ENCODE data around the gene NKX1-1. TPM values are rescaled to one million over a fixed set of nuclear protein-coding genes. Genes with fewer than 3 reads are reported as not detected.

The NKX1-1 gene
- total and polyA plus RNA-seq, 2 of the 8 experiments (the other 6 are each of a cell fraction or from before 2014, with no cell fraction given), result not detected

DNA sequence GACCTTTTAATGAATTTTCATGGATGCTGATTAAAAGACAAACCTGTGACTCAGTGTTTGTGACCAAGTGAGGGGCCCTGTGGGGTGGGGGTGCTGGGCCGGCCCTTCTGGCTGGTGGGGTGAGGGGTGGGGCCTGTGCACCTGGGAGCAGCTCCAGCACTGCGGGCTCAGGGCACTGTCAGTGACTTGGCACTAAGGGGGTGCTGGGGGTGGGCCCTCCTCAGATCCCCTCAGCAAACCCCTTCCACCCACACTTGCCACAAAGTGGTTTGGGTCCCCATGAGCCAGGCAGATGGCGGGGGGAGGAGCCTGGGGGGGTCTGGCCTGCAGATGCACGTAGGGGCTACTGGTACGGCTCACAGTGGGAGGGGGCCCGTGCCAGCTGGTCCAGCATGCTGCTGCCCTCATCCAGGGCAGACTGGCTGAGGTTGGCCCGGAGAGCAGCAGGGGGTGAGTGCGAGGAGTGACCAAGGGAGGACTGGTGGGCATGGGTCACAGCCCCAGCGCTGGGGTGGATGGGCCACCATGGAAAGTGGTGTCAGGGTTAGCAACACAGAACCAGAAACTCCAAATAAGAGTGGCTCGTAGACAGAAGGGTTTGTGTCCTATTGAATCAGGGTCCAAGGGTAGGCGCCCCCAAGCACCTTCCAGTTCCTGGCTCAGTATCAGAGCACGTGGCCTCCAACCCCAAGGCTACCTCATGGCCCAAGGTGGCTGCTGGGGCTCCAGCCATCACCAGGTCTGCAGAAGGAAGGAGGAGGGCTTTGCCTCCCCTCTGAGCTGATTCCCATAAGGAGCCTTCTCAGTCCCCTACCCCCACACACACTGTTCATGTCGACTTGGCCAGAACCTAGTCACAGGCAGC is 10.1 kb downstream of the NKX1-1 start:
- Histone ChIP-seq H2BK12ac (ENCODE audit: low read depth, low read length) (no peak overlapping the region), H3K56ac (replicated peaks; ENCODE audit: insufficient read length, low read depth, low read length) (no peak overlapping the region), H2BK5ac (ENCODE audit: low read depth, low read length) (no peak overlapping the region), H3K79me1 (ENCODE audit: low read depth, low read length) (no peaks in the 10 kb centered on the region), H4K91ac (replicated peaks; ENCODE audit: insufficient read length, low read length) (no peak overlapping the region), H3K9me3 (ENCODE audit: insufficient read depth in 2 of 2, low read depth in 1 of 2, low read length in 1 of 2) (peaks cover 20 to 39% of the 10 kb centered on the region in 2 experiments), H2BK120ac (replicated peaks; ENCODE audit: low read depth, low read length) (no peak overlapping the region), H3K4me1 (replicated peaks in 1 of 4; ENCODE audit: control insufficient read depth in 3 of 4, insufficient read depth in 4 of 4, low read length in 3 of 4) (peaks cover 0 to 2% (median 0%) of the 10 kb centered on the region in 4 experiments; a peak in 3 of 7 replicates), H3K4me2 (ENCODE audit: insufficient read depth in 1 of 2, low read depth in 2 of 2, low read length in 2 of 2) (no peak overlapping the region), H3K14ac (ENCODE audit: insufficient read length) (no peak overlapping the region), H3K23ac (ENCODE audit: insufficient read length) (no peak overlapping the region), H2BK20ac (ENCODE audit: low read length) (no peak overlapping the region), H2AK5ac (ENCODE audit: low read depth, low read length) (no peak overlapping the region), H3K36me3 (ENCODE audit: control insufficient read depth in 2 of 4, insufficient read depth in 4 of 4, low read length in 3 of 4) (peaks cover 0 to 9% (median 0%) of the 10 kb centered on the region in 4 experiments; a peak in 1 of 8 replicates), H3K23me2 (ENCODE audit: low read depth, low read length) (peaks cover under 1% of the 10 kb centered on the region; the same call in 1 of the 2 replicates), H3K9ac (replicated peaks in 1 of 4; ENCODE audit: extremely low read depth in 1 of 4, low read depth in 3 of 4, low read length in 3 of 4) (no peak overlapping the region), H3K27me3 (replicated peaks in 1 of 4; ENCODE audit: control insufficient read depth in 3 of 4, extremely low read depth in 1 of 4, insufficient read depth in 3 of 4, low read length in 3 of 4) (peaks cover 7 to 12% (median 10%) of the 10 kb centered on the region in 4 experiments; a peak in 6 of 7 replicates), H2BK15ac (ENCODE audit: low read length) (no peak overlapping the region), H3K27ac (ENCODE audit: low read depth, low read length) (no peak overlapping the region), H3K4me3 (ENCODE audit: extremely low read depth in 1 of 4, insufficient read depth in 2 of 4, low read depth in 3 of 4, low read length in 4 of 4) (no peak overlapping the region), H3K79me2 (ENCODE audit: control insufficient read depth in 1 of 2, insufficient read depth in 2 of 2, low read length in 2 of 2) (no peaks in the 10 kb centered on the region), H4K20me1 (replicated peaks in 1 of 2; ENCODE audit: control insufficient read depth in 1 of 2, insufficient read depth in 2 of 2, low read length in 2 of 2) (peaks cover 0 to 3% of the 10 kb centered on the region in 2 experiments), H3K18ac (ENCODE audit: extremely low read depth, low read length) (no peak overlapping the region), H3K4ac (replicated peaks; ENCODE audit: insufficient read length, low read depth, low read length) (no peak overlapping the region), H2AFZ (ENCODE audit: low read length) (no peak overlapping the region), H4K8ac (ENCODE audit: extremely low read depth, insufficient read depth, low read length) (no peak overlapping the region), H4K5ac (ENCODE audit: insufficient read length, low read depth, low read length) (no peak overlapping the region)
- ChIA-PET POLR2A (ENCODE audit: partially characterized antibody) (no interaction called here), CTCF (ENCODE audit: partially characterized antibody) (no interaction called here)
- FAIRE-seq, result no peak
- DNase-seq (ENCODE audit: low read depth in 1 of 2, low spot score in 2 of 2), result peak in 1 of 2 experiments; percentile 16
- 84% methylated on average over 12 of the region's 13 CpGs; no CpG with 5 or more reads in 1 of the 2 experiments for WGBS, 2 experiments (ENCODE audit: extremely low coverage in 1 of 2, insufficient coverage in 1 of 2, insufficient read length in 1 of 2, insufficient replicate concordance in 2 of 2, low coverage in 1 of 2, low lambda C conversion rate in 2 of 2, missing lambda C conversion rate in 1 of 2)
- no peak for TF ChIP-seq SIX5 (IDR thresholded peaks at IDR 0.05; ENCODE audit: low read depth, low read length)
- no peak for TF ChIP-seq RFX5 (IDR thresholded peaks at IDR 0.05; ENCODE audit: borderline replicate concordance, low read depth, low read length)
- no peak for TF ChIP-seq EZH2 (IDR thresholded peaks at IDR 0.05; ENCODE audit: low read depth, low read length, severe bottlenecking)
- TF ChIP-seq USF2 (IDR thresholded peaks at IDR 0.05; ENCODE audit: low read length), result no peak
- no peak for TF ChIP-seq TBP (IDR thresholded peaks at IDR 0.05; ENCODE audit: low read depth, low read length)
- TF ChIP-seq, protein P1, sequence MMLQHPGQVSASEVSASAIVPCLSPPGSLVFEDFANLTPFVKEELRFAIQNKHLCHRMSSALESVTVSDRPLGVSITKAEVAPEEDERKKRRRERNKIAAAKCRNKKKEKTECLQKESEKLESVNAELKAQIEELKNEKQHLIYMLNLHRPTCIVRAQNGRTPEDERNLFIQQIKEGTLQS (IDR thresholded peaks at IDR 0.05; ENCODE audit: insufficient read depth, low read depth, low read length), result no peak
- no peak for TF ChIP-seq CREB1 (IDR thresholded peaks at IDR 0.05)
- no peak for TF ChIP-seq TAF1 (IDR thresholded peaks at IDR 0.05; ENCODE audit: low read depth, low read length)
- no peak for TF ChIP-seq GTF2F1 (IDR thresholded peaks at IDR 0.05; ENCODE audit: borderline replicate concordance, low read depth, low read length)
- no peak for TF ChIP-seq ZNF274 (IDR thresholded peaks at IDR 0.05; ENCODE audit: borderline replicate concordance, extremely low read depth, low read length)

Data from H1 (cell line).